ENCODE data around the gene OGDH.

The OGDH gene

DNA sequence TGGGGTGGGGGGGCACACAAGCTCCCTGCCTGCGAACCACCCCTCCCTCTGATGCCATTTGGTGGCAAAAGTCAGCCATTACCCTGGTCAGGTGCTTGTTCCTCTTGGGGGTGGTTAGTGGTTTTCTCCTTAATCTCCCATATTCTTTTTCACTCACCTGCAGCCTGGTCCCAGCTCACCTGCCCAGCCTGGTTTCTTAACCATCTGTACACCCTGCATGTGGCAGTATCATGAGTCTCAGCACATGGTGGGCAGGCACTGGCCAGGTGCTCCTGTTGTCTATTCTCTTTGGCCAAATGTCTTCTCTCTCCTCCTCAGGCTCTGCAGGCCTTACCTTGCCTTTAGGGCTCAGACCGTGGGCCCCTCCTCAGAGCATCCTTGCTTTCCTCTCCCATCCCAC, 30.5 kb downstream of the OGDH start:
- Histone ChIP-seq H3K27ac (ENCODE audit: poor library complexity, severe bottlenecking) (peak overlapping the region; percentile 98), H3K27me3 (ENCODE audit: insufficient read depth, poor library complexity, severe bottlenecking) (no peaks in the 10 kb centered on the region), H3K4me3 (ENCODE audit: severe bottlenecking) (no peak overlapping the region), H3K9me3 (ENCODE audit: severe bottlenecking) (no peaks in the 10 kb centered on the region), H3K4me1 (ENCODE audit: insufficient read depth, poor library complexity, severe bottlenecking) (peaks cover 43% of the 10 kb centered on the region), H3K36me3 (ENCODE audit: low read depth) (peaks cover 2% of the 10 kb centered on the region; the same call in 1 of the 2 replicates)
- TF ChIP-seq, protein P1, sequence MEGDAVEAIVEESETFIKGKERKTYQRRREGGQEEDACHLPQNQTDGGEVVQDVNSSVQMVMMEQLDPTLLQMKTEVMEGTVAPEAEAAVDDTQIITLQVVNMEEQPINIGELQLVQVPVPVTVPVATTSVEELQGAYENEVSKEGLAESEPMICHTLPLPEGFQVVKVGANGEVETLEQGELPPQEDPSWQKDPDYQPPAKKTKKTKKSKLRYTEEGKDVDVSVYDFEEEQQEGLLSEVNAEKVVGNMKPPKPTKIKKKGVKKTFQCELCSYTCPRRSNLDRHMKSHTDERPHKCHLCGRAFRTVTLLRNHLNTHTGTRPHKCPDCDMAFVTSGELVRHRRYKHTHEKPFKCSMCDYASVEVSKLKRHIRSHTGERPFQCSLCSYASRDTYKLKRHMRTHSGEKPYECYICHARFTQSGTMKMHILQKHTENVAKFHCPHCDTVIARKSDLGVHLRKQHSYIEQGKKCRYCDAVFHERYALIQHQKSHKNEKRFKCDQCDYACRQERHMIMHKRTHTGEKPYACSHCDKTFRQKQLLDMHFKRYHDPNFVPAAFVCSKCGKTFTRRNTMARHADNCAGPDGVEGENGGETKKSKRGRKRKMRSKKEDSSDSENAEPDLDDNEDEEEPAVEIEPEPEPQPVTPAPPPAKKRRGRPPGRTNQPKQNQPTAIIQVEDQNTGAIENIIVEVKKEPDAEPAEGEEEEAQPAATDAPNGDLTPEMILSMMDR (IDR thresholded peaks at IDR 0.05; ENCODE audit: poor library complexity, severe bottlenecking), result no peak
- ATAC-seq (ENCODE audit: low read depth) (no peak), DNase-seq (ENCODE audit: low spot score) (no peak)

DNA sequence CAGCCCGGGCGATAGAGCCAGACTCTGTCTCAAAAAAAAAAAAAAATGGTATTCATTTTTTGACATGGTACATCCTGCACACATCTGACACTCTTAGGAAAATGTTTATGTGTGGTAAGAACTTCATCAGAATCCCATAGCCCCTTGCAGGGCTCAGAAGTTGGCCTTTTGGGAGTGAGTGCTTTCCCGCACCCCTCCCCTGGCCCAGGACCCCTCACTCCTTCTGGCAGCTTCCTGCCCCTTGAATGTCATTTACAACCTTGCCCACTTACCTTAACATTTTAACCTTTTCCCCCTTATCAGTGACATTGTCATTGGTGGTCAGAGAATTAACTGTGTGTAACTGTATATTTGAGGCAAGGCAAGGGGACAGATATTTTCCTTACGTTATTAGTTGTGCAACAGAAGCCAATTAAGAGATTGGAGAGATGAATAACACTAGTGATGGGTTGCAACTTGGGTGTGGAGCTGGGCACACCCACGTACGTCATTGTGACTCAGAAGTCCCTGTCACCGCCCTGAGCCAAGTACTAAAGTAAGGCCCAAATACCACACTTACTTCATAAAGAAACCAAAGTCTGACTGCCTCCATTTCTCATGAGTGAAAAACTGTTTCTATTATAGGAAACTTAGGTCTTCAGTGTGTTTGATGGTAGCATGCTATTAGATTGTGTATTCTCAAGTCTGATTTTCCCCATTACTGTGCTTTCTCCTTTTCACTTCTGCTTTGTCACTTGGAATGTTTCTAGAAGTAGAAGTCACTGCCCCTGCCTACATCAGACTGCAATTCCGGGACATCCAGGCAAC, 31.6 kb downstream of the OGDH start:
- Histone ChIP-seq H3K4me1 (ENCODE audit: insufficient read depth, poor library complexity, severe bottlenecking) (peaks cover 40% of the 10 kb centered on the region), H3K27me3 (ENCODE audit: insufficient read depth, poor library complexity, severe bottlenecking) (no peaks in the 10 kb centered on the region), H3K9me3 (ENCODE audit: severe bottlenecking) (no peaks in the 10 kb centered on the region), H3K4me3 (ENCODE audit: severe bottlenecking) (no peak overlapping the region), H3K27ac (ENCODE audit: poor library complexity, severe bottlenecking) (peak overlapping the region; percentile 98), H3K36me3 (ENCODE audit: low read depth) (no peaks in the 10 kb centered on the region)
- TF ChIP-seq, protein P1 (IDR thresholded peaks at IDR 0.05; ENCODE audit: poor library complexity, severe bottlenecking), result no peak
- DNase-seq (ENCODE audit: low spot score) (no peak), ATAC-seq (ENCODE audit: low read depth) (peak; percentile 46)

DNA sequence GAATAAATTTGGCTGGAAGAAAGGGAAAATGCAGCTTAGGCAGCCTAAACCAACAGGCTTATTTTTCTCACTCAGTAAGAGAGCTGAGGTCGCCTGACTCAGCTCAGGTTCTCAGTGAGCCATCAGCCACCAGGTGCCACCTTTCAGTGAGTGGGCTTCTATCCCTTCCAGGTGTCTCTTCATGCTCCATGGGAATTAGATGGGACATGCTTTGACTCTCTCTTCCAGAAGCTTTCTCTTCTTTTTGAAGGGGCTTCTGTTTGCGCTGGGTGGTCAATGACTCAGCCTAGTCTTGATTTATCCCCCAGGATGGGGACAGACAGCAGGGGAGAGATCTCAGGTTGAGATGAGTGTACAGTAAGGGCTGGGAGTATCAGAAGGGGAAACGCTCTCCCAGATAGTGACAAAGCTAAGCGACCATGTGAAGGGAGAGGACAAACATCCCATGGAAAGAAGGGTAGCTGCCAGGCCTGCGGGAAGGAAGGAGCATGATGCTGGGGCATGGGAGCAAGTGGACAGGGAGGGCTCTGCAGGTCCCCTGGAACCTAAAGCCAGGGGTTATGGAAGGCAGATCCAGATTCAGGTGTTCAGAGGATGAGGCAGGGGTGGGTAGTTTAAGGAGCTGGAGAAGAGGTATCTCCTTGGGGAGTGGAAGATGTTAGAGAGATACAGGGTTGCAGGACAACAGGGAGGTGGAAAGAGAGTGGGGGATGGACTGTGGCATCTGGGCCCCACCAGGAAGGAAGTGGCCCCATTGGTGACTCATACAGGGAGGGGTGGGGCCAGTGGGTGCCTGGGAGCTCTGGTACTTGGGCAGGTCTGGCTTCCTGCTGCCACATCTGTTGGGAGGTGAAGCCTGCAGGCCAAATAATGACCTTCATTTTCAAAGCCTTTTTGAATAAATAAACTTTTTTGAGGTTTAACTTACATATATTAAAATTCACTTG, 32.5 kb downstream of the OGDH start:
- ATAC-seq (ENCODE audit: low read depth) (peak; percentile 78), DNase-seq (ENCODE audit: low spot score) (peak; percentile 90)
- TF ChIP-seq, protein P1 (IDR thresholded peaks at IDR 0.05; ENCODE audit: poor library complexity, severe bottlenecking), result peak; percentile 21
- Histone ChIP-seq H3K4me1 (ENCODE audit: insufficient read depth, poor library complexity, severe bottlenecking) (peaks cover 33% of the 10 kb centered on the region), H3K36me3 (ENCODE audit: low read depth) (peaks cover 9% of the 10 kb centered on the region; the same call in 1 of the 2 replicates), H3K4me3 (ENCODE audit: severe bottlenecking) (no peak overlapping the region), H3K27ac (ENCODE audit: poor library complexity, severe bottlenecking) (peak overlapping the region; percentile 98), H3K27me3 (ENCODE audit: insufficient read depth, poor library complexity, severe bottlenecking) (no peaks in the 10 kb centered on the region), H3K9me3 (ENCODE audit: severe bottlenecking) (no peaks in the 10 kb centered on the region)

DNA sequence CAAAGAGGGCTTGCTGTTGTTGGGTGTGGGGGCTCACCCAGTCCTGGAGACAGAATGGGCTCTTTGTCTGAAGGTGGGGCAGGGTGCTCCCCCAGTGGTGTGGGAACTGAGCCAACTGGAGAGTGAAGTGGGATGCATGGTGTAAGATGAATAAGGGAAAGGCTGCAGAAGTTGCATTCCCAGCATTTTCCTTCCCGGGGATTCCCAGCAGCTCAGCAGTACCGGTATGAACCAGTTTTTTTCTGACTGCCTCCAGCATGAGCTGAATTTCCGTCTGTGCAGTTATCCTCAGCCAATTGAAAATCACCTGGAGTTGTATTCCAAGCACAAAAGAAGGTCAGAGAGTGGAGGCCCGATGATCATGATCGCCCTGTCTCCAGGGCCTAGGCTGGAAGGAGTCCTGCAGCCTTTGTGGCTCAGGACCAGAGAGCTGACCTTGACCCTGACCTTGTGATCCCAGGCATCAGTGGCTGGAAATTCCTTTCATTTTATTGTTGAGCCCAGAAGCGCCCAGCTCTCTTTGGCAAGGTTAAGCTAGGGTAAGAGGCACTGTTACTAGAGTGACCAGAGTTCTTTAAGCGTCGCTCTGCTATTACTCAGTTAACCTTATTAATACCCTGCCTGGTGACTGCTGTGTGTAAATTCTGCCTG, 33.4 kb downstream of the OGDH start:
- peak overlapping the region; percentile 98 for H3K27ac ChIP-seq (ENCODE audit: poor library complexity, severe bottlenecking)
- peaks cover 33% of the 10 kb centered on the region for H3K4me1 ChIP-seq (ENCODE audit: insufficient read depth, poor library complexity, severe bottlenecking)

More for the DNA sequence above, 33.4 kb downstream of the OGDH start:
- Histone ChIP-seq H3K9me3 (ENCODE audit: severe bottlenecking) (no peaks in the 10 kb centered on the region), H3K27me3 (ENCODE audit: insufficient read depth, poor library complexity, severe bottlenecking) (no peaks in the 10 kb centered on the region), H3K36me3 (ENCODE audit: low read depth) (peaks cover 12% of the 10 kb centered on the region; the same call in 1 of the 2 replicates), H3K4me3 (ENCODE audit: severe bottlenecking) (no peak overlapping the region)
- peak; percentile 72 for ATAC-seq (ENCODE audit: low read depth)
- TF ChIP-seq, protein P1 (IDR thresholded peaks at IDR 0.05; ENCODE audit: poor library complexity, severe bottlenecking), result no peak
- DNase-seq (ENCODE audit: low spot score), result no peak
